NK-92 (cell line): ENCODE results near the gene NLGN4Y.
"Not testable (repeated sequence)": the region's sequence is repeated elsewhere in the genome, so short reads cannot be mapped to it uniquely, and the experiment has no call there.

Experiments
- DNase-seq: peaks from one replicate; lab custom pipeline; 2025; ENCODE audit not compliant: unreplicated experiment; lab: John Stamatoyannopoulos, UW

Gene NLGN4Y

GRCh38 chrY:14834103-14835060, 310.1 kb downstream of the NLGN4Y start:
- DNase-seq = no peak

- no peak for DNase-seq
Measured at GRCh38 chrY:14837466-14837865, 313.1 kb downstream of the NLGN4Y start.

- no peak for DNase-seq
Measured at GRCh38 chrY:14850734-14851133, 326.4 kb downstream of the NLGN4Y start.

- DNase-seq = no peak
Measured at GRCh38 chrY:14860448-14860847, 336.1 kb downstream of the NLGN4Y start.

- not testable (repeated sequence) for DNase-seq
Measured at GRCh38 chrY:14861033-14861432, 336.7 kb downstream of the NLGN4Y start.

GRCh38 chrY:14871971-14872370, 347.6 kb downstream of the NLGN4Y start:
- DNase-seq = no peak
